ENCODE data around the gene GMDS. TPM values are rescaled to one million over a fixed set of nuclear protein-coding genes. Genes with fewer than 3 reads are reported as not detected.

GMDS gene
- total RNA-seq, 1 experiment from 2014 or later: 11.0 TPM

DNA sequence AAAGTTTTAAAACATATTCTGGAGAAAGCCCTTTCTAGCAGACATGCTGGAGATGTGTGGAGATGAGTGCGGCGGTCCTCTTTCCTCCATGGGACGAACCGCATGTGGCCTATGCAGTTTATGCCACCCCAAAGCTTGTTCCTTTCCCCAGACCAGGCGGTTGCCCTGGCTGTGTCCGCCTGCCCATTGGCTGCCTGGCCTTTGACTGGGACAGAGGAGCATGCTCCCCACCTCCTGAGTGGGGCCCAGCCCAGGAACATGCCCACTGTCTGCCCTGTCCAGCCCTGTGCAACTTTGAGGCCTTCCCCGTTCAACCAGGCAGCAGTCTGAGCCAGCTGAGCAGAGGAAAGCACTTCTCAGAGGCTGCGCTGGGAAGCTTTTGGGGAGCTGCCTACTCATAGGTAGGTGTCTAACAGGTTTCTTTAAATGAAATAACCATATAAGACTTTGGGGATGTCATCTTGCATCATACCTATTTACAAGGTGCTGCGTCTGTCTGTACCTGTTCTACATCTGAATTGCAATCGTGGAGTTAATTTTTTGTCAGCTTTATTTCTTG is 615.1 kb downstream of the GMDS start:
- no peak for DNase-seq (ENCODE audit: low read depth)

- DNase-seq (ENCODE audit: low read depth): no peak
These were observed 616.1 kb downstream of the GMDS start for GRCh38 chr6:1629316-1629715.

DNA sequence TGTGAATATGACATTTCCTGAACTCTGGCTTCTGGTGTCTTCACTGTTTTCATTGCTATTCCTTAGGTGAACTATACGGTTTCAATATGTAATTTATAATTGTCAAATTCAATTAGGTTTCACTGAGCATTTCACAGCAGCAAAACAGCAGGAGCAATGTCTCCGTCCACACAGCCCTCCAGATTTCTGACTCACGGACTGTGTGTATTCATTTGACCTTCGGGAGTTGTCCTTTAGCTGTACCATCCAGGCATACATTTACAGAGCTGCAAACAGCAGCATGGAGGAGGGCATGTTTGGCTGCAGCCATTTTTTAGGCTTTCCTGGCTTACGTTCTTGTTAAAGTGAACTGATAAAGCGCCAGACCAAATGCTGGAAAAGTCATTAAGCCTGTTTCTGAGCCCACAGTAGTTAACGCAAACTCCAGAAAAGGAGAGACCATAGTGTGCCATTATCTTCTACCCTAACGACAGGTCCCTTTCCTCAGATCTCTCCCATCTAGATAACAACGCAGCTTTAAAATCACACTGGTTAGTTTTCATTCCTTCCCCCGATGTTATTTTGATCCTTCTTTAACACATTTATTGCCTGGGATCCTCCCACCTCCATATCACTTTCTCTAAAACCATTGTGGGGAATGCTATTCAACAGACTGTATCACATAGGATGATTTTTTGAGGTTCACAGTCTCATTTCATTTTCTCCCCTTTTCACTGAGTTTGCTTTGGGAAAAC is 617.4 kb downstream of the GMDS start:
- no peak for DNase-seq (ENCODE audit: low read depth)

DNA sequence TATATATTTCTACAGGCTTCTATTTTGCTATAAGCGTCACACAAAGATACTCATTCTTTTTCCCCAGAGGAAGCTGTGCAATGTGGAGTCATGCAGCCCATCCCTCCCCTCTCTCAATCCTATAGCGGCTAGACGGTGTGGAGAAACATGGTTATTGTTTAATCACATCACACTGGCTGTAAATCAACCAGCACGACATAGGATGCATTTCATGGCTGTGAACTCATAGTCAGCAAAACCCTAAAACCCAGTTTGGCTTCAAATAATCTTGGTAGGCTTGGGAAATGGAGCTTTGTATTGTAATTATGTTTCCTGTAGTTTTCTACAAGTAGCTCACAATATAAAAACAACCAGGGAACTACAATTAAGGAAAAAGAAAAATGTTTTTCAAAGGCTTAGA is 618.9 kb downstream of the GMDS start:
- no peak for DNase-seq (ENCODE audit: low read depth)

DNA sequence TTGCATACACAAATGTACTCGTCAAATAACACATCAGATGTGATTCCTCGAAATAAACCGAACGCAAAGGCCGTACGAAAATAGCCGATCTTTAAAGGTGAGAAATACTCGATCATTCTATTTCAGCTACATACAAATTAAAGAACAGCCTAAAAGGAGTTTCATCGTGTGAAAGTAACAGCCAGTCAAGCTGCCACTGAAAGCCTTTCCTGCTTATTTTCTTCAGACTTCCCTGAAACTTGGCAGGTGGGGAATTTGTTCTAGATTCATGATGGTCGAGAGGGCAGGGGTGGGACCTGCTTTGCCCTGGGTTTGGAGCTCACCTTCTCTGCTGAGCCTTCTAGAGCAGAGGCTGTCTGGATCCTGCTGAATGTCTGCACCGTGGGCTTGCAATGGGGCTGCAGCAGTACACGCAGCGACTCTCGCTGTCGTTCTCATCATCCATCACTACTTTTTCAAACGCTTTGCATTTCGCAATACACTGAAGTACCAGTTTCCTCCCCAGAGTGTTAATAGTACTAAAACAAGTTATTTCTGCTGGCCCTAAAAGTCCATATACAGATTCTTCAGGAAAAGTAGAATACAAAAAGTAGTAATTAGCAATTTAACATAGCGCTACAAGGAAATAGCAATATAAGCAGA is 619.5 kb downstream of the GMDS start:
- no peak for DNase-seq (ENCODE audit: low read depth)

DNA sequence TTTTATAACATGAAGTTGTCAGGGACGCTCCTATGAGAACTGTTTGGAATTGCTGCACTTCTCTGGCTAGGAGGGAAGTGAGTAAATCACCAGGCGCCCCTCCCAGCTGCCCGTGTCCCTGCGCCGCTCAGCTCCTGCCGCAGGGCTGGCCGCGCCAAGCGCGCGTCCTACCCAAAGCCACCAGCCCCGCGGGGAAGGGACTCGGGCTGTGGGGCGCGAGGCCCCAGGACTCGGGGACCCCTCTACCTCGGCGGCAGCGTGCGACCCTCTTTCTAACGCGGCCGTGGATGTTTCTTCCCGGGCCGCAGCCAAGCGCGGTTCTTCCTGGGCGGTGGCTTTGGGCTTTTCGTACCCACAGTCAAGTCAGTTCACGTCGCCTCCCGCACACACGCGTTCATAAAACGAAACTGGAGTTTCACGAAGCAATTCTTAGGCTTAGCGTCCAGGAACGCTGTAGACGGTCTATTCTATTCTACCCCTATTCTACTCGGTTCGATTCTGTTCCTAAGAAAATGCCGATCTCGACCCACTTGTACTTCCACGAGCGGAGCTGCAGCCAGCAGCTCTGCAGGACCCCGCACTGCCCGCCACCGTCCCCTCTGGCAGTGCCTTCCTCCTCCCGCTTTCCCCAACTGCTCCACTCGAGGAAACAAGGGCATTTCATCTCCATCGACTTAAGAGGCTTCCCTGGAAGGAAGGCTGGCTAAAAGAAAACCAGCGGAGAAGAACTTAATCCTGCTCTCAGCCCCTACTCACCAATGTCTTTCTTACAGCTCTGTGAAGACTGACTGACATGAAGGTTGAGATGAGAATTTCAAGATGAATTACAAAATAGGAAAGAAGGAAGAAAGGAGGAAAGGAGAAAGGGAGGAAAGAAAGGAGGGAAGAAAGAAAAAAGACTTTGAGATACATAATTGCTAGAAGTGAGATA is 620.3 kb downstream of the GMDS start:
- DNase-seq (ENCODE audit: low read depth): peak; percentile 35

- DNase-seq (ENCODE audit: low read depth): no peak
These were observed 621.2 kb downstream of the GMDS start for GRCh38 chr6:1624058-1624850.

DNA sequence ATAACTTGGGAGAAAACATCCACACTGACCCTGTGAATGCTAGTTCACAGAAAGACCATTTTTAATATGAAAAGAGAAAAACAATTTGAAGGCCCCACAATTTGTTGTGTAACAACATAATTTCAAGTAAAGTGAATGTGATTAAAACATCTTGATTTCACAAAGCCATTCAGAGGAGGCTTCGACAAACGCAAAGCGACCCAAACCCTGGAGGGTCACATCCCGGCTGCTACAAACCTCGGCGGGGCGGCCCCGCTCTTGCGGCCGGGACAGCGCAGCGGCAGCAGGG is 621.7 kb downstream of the GMDS start:
- DNase-seq (ENCODE audit: low read depth): no peak

- no peak for DNase-seq (ENCODE audit: low read depth)
These were observed 622.3 kb downstream of the GMDS start for GRCh38 chr6:1622851-1623768.

DNA sequence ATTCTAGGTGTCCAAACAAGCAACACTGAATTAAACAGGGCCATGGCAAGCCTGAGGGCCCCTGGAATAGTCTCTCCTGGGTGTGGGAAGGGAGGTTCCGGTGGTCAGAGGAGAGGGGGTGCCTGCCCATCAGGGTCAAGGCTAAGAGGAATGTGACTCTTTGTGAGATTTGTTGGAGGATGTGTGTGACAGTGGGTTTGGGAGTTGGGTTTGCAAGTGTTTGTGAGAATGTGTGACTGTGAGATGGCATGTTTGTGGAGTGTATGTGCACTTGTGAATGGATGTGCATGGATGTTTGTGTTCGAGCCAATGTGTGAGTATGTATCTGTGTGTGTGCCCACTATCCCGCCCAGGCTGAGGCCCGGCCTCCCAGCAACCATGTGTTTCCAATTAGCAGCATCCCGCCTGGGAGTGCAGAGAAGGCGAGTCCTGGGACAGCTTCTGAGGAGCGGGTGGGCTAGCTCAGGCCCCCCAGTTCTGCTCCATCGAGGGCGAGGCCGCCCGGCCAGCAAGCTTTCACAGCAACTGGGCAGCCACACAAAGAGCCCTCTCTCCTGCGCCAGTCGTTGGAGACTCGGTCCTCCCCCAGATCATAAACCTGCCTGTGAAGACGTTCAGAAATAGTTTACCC is 623.1 kb downstream of the GMDS start:
- no peak for DNase-seq (ENCODE audit: low read depth)

DNA sequence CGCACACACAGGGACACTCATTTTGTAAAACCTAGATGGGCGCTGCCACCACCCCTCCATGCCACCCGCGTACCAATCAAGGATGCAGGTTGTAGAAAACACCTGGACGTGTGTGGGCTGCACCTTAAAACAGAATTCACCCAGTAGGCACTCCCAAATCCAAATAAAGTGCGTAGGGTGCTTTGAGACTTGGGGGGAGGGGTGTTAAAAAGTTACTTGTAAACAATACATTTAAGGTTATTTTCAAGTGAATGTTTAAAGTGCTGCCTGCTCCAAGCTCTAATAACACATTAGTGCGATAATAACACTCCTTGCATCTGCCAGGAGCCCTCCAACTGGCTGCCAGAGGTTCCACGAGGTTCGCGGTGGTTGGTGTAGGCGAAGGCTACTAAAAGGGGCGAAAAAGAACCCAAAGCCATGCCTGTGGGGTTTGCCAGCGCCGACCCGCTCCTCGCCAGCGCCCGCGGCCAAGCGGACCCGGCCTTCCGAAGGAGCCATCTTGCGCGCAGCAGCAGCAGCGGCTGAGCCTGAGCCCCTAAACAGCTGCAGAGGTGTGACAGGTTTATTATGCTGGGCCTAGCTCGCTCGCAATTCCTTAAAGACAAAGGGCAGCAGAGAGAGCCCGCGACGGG is 624.2 kb downstream of the GMDS start:
- DNase-seq (ENCODE audit: low read depth): no peak

GRCh38 chr6:1620504-1621069 is 624.8 kb downstream of the GMDS start:
- no peak for DNase-seq (ENCODE audit: low read depth)

GRCh38 chr6:1619673-1620503 is 625.5 kb downstream of the GMDS start:
- DNase-seq (ENCODE audit: low read depth): no peak

- DNase-seq (ENCODE audit: low read depth): no peak
These were observed 626.2 kb downstream of the GMDS start for GRCh38 chr6:1619098-1619672.

- DNase-seq (ENCODE audit: low read depth): no peak
These were observed 626.9 kb downstream of the GMDS start for GRCh38 chr6:1618311-1619097.

GRCh38 chr6:1617466-1618310 is 627.7 kb downstream of the GMDS start:
- DNase-seq (ENCODE audit: low read depth): no peak
